Superior temporal gyrus (tissue), 1 donor: Measurements from ENCODE around the gene SSBP3.
A peak's percentile ranks its signal among the peaks of the same experiment; 100 is the strongest.

Source experiments
- DNase-seq: peaks from one replicate; pipeline ENCODE4 v3.0.0-alpha.2; 2016; ENCODE audit errors: extremely low spot score

SSBP3 gene

DNA sequence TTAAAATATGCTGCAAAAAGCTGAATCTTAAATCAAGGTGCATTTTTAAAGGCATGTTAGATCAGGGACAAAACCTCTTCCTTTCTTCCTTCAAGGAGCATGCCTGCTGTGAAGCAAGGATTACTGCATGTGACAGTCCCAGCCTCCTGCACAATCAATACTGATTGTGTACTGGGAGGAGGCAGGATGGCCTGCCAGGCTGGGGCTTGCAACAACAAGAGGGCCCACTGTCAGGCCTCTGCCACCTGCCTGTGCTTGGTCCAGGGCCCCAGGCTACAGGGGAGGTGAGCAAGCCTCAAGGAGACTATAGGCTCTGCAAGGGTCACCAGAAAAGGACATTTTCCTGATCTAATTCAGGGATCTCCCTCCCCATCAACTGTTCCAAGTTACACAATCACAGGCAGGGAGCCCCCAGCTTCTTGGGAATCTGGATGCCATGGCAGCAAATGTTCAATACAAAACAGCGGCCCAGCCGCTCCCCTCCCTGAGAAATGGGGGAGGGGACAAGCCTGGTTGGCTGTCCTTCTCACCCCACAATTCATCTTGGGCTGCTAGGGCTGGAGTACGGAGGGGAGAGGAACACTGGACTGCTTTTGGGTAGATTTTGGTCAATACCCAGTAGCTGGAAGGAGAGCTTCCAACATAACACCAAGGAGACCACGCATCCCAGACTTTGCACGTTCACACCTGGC, 76.7 kb downstream of the SSBP3 start:
- peak; percentile 80 for DNase-seq

DNA sequence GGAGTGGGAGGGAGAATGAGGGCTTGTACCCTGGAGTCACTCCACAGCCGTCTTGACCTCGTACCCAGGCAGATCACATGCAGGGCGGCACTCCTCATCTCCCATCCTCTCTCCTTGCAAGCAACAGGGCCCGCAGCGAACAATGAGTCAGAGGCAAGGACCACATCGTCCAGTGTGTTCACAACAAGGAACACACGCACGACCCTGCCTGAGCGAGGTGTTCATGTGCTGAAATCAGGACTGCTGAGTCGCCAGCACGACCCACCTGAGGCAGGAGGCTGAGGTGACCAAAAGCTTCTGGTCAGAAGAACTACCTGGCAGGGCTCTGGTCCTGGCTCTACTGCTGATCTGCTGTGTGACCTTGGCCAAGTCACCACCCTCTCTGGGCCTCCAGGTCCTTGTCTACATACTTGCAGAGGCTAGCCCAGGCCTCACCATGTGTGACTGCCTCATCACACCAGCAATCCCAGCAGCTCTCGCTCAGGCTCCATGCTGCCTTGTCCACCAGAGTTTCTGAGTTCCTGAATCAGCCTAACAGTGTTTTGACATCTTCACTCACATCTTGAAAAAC, 78.0 kb downstream of the SSBP3 start:
- no peak for DNase-seq

- DNase-seq, result peak; percentile 39
Measured at GRCh38 chr1:54327386-54328065, 78.7 kb downstream of the SSBP3 start.

DNA sequence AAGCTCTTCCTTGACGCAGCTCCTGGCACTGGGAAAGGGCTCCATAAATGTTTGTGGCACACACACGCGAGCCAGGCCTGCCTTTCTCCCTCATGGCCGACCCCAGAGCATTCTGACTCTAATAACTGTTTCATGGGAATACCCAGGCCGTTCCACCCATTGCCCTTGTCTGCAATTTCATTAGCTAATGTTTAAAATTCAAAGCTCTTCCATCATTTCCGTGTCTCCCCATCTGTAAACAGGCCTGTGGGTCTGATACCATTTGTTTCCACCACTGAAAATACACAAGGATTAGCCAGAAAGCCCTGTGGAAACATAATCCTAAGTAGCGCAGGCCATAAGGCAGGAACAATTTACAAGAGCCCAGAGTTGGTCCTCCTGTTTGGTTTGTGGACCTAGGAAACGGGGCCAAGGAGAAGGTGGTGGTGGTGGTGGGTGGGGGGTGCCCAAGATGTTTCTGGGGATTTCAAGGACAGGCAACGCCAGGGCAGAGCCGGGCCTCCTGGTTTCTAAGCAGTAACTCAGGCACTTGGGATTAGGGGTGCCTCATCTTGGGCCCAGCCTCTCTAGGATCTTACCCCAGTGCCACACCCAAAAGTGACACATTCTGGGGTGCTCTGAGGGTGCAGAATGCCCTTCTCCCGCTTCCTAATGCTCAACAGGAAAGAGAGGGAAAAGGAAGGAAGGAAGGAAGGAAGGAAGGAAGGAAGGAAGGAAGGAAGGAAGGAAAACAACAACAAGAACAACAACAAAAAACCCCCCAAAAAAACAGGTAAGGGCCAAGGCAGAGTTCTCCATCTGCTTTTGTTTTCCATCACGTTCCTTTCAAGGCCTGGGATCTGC, 79.4 kb downstream of the SSBP3 start:
- no peak for DNase-seq

- no peak for DNase-seq
Measured at GRCh38 chr1:54325703-54326461, 80.3 kb downstream of the SSBP3 start.

GRCh38 chr1:54325284-54325683, 80.9 kb downstream of the SSBP3 start:
- DNase-seq, result peak; percentile 51

DNA sequence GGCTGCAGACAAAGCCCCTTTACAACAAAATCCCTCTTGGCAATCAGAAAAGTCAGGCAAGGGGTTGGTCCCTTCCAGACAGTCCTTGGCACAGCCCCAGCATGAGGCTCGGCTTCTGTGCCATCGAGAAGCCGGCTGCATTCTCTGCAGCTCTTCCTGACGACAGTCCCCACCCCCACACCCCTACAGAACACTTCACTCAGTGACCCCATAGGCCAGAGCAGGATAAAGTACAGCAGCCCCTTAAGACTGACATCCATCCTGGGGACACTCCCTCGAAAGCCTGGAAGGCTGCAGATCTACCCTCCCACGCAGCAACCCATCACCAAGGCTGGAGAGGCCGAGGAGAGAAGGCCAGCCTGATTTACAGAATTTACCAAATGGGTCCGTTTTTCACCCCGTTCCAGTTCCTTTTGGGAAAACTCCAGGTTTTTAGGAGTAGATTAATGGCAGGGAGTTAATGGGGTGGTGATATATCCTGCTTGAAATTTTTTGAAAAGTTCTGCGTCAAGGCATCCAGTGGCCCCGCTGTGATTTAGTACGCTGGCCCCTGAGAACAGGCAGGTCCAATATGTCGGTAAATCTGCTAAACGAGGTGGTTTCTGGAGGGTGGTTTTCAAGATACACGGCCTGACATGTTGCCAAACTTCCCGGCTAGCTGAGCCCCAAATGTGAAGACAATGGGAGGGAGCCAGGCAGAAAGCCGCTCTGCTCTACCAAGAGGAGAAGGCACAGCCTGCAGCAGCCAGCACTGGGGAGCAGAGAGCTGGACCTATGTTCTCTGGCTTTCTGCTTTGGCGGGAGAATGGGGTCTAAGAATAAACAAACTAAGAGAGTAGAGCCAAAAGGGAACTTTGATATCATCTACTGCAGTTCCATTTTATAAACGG, 81.7 kb downstream of the SSBP3 start:
- peak; percentile 71 for DNase-seq

DNA sequence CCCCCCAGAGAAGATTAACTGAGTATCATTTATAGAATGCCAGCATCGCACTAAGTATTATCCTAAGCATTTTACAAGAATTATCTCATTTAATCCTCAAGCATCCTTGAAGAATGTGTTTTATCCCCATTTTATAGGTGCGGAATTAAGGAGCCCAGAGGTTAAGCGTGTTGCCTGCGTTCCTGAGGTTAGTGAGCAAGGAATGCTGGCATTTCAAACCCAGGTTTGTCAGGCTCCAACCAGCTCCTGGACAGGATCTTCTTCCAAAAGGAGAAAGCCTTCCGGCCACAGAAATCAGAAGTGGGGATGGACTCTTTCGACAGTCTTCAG, 82.3 kb downstream of the SSBP3 start:
- DNase-seq, result peak; percentile 41

DNA sequence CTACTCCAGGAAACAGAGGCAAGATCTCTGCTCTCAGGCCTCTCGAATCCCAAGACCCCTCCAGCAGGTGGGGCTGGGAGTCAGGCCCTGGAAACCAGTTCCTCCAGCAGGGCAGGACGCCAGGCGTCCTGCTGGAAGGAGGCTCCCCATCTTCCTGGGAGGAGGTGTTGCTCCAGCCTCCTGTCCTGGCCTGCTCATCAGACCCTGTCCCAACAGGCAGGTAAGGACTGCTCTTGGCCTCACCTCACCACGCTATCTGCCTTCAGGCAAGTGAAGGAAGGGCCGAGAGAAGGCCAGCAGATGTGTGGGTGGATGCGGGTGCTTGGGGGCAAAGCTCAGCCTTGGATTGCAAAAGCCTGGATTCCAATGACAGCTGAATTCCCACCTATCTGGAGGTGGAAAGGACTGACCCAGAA, 82.9 kb downstream of the SSBP3 start:
- DNase-seq, result no peak

DNA sequence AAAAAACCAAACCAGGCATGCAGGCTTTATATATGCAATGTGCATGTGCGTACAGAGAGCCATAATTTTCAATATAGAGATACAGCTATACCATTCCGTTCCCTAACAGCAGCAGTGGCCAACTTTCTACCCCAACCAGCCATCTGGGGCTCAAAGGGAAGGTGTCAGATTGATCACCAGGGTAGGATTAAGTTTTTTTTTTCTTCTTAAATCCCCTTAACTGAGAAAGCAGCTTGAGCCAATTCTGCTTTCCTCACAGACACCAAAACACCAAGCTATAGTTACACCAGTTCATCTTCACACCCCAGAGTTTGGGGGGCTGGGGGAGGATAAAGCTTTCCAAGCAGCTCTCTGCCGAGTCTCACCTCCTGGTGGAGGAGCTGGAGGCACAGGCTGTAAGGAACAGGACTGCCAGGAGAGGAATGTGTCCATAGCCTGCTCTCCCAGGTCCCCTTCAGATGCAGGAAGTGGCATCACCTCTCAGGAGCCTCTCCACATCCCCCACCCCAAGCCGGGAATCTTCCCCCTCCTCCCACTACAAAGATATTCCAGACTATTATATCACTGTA, 87.9 kb downstream of the SSBP3 start:
- no peak for DNase-seq

DNA sequence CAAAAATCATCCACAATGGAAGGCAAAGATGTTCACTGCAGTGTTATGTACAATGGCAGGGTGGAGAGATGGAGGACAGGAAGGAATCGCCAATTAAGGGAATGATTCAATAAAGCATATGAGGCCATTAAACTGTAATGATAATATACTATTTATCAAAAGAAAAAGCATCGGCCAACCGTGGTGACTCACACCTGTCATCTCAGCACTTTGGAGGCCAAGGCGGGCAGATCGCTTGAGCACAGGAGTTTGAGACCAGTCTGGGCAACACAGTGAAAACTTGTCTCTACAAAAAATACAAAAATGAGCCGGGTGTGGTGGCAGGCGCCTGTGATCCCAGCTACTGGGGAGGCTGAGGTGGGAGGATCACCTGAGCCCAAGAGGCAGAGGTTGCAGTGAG, 89.1 kb downstream of the SSBP3 start:
- DNase-seq, result no peak

DNA sequence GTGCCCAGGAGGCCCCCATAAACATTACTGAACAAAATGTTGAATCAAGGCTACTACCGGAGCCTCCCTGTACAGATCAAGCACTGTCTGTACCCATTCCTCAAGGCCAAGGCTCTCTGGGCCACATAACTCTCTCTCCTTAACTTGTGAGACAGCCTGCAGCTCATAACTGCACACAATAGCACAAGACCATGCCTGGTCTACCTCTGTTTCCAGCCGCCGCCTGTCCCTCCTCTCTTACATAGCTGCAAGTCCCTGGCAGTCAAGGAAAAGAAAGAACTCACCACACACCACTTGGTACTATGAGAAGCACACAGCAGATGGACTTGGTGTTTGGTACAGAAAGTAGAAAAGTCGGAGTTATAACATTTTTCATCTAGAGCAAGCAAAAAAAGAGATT, 91.1 kb downstream of the SSBP3 start:
- DNase-seq, result no peak

DNA sequence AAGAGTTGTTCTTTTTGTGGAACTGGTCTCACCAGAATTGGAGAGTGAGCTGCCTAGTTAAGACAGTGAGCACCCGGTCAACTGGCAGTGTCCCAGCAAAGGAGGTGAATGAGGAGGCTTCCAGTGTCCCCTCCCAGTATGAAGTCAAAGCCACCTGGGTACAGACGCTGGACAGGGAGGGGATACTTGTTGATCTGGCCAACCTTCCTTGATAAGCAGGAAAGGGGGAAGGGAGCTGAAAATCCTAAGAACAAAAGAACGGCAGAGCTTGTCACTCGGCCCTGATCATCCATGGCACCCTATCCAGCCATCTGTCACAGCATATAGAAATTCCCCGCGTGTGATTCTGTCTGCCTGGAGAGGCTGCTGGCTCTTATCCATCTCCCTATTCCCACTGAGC, 91.5 kb downstream of the SSBP3 start:
- DNase-seq, result no peak

- DNase-seq, result no peak
Measured at GRCh38 chr1:54312796-54313316, 93.3 kb downstream of the SSBP3 start.

GRCh38 chr1:54311506-54311905, 94.7 kb downstream of the SSBP3 start:
- DNase-seq, result no peak

DNA sequence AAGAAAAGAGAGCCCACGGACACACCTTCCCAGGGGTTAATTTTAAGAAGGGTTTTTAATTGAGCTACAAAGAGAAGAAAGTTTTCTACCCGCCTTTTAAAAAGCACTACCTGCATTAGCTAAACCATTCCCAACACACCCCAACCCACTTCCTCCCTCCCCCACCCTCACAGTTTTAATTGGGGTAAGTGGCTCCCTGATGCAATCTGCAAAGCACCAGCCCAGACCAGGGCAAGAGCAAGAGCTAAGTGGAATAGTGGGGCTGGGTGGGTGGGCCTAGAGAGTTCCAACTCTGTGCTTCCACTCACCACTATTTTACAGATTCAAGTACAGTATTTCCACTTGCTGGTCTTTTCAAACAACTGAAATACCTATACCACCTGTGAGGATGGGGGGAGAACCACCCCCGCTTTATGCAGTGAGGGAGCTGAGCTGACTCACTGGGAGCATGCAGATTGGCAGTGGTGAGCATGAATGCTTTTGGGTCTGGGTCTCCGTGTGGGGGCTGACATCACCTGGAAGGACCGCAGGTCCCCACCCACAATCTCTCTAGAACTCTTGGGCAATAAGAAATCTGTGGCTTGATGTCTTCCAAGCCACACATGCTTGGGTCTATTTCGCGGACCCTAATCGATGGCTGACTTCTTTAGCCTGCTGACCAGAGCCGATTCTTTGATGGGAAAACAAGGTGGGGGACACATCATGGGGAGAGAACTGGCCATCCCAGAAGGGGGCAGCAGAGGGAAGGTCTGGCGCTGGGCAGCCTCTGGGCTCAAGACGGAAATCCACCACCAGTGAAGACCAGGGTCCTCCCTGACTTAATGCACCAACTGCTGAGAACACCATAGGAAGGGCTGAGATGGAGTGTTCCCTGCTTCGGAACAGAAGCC, 95.5 kb downstream of the SSBP3 start:
- peak; percentile 49 for DNase-seq

- DNase-seq, result peak; percentile 75
Measured at GRCh38 chr1:54309631-54310366, 96.4 kb downstream of the SSBP3 start.

DNA sequence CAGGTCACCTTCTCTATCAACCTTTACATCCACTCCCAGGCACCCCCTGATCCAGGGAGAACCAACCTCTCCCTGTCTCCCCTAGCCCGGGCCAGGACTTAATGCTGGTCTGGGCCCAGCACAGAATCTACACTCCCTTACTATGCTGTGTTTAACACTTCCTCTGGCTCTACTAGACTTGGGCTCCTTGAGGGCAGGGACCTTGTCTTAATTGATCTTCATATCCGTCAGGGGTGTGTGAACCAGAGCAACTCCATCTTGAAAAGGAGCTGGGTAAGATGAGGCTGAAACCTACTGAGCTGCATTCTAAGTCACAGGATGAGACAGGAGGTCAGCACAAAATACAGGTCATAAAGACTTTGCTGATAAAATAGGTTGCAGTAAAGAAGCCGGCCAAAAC, 98.9 kb downstream of the SSBP3 start:
- DNase-seq, result no peak
